ACC112 (cell line): ENCODE data around the gene PLOD1.
A peak's percentile ranks its signal among the peaks of the same experiment; 100 is the strongest.
"Not testable (repeated sequence)": the region's sequence is repeated elsewhere in the genome, so short reads cannot be mapped to it uniquely, and the experiment has no call there.

Experiments
- H2AFZ ChIP-seq: fragments of 200-600 bp; sonication (generic); one replicate; pipeline ENCODE4 v1.6.0; 2017; ENCODE audit warnings: antibody characterized with exemption, low read length; ENCODE audit not compliant: unreplicated experiment
- H3K27ac ChIP-seq: fragments of 200-600 bp; sonication (generic); 2 replicates; pipeline ENCODE4 v1.5.1; 2014; ENCODE audit warnings: low read depth, mild to moderate bottlenecking, antibody characterized with exemption, low read length, moderate library complexity
- H3K27me3 ChIP-seq: fragments of 200-600 bp; sonication (generic); 2 replicates; pipeline ENCODE4 v1.6.1; 2014; ENCODE audit warnings: mild to moderate bottlenecking, antibody characterized with exemption, low read length, moderate library complexity, mixed read lengths; ENCODE audit not compliant: insufficient read depth
- H3K36me3 ChIP-seq: fragments of 200-600 bp; sonication (generic); 2 replicates; pipeline ENCODE4 v1.6.1; 2016; ENCODE audit warnings: mild to moderate bottlenecking, antibody characterized with exemption, low read length, moderate library complexity, mixed read lengths; ENCODE audit not compliant: insufficient read depth
- H3K4me1 ChIP-seq: fragments of 200-600 bp; sonication (generic); one replicate; pipeline ENCODE4 v1.6.1; 2016; ENCODE audit warnings: low read length, mixed read lengths; ENCODE audit not compliant: insufficient read depth, unreplicated experiment, control insufficient read depth
- H3K4me3 ChIP-seq: fragments of 200-600 bp; sonication (generic); 2 replicates; pipeline ENCODE4 v1.5.1; 2014; ENCODE audit warnings: mild to moderate bottlenecking, low read depth, low read length
- H3K79me2 ChIP-seq: fragments of 200-600 bp; sonication (generic); one replicate; pipeline ENCODE4 v1.6.0; 2016; ENCODE audit warnings: low read length; ENCODE audit not compliant: control insufficient read depth, unreplicated experiment, insufficient read depth

Gene PLOD1

DNA sequence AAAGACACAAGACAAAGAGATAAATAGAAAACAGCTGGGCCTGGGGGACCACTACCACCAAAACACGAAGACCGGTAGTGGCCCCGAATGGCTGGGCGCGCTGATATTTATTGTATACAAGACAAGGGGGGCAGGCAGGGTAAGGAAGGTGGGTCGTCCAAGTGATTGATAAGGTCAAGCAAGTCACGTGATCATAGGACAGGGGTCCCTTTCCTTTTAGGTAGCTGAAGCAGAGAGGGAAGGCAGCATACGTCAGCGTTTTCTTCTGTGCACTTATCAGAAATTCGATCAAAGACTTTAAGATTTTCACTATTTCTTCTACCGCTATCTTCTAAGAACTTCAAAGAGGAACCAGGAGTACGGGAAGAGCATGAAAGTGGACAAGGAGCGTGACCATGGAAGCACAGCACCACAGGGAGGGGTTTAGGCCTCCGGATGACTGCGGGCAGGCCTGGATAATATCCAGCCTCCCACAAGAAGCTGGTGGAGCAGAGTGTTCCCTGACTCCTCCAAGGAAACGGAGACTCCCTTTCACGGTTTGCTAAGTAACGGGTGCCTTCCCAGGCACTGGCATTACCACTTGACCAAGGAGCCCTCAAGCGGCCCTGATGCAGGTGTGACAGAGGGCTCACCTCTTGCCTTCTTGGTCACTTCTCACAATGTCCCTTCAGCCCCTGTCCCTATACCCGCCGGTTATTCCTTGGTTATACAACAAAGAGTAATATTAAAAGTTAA is 21.9 kb upstream of the PLOD1 start:
- H3K4me1 ChIP-seq, H2AFZ ChIP-seq, H3K4me3 ChIP-seq, H3K27ac ChIP-seq, H3K79me2 ChIP-seq, H3K36me3 ChIP-seq, H3K27me3 ChIP-seq: not testable (repeated sequence)

DNA sequence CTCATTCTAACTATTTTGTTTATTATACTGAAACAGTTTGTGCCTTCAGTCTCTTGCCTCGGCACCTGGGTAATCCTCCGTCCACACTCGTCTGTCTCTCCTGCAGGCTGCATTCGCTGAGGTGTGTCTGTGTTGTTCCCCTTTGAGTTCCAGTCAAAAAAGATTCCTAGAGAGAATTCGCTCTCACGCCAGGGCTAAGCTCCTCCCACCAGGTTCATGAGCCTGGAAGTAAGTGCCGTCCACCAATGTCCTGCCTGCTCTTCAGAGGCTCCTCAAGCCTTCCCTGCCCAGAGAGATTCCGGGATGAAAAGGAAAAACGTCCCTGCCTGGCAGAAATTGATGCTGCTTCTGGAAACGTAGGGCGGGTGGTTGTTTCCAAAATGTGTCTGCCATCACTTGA is 21.2 kb upstream of the PLOD1 start:
- H3K27me3 ChIP-seq, result no peaks in the 10 kb centered on the region
- peaks cover 3% of the 10 kb centered on the region; the same call in 1 of the 2 replicates for H3K36me3 ChIP-seq
- H3K79me2 ChIP-seq, result peaks cover 2% of the 10 kb centered on the region
- no peak overlapping the region for H3K4me3 ChIP-seq
- H2AFZ ChIP-seq, result no peak overlapping the region
- H3K27ac ChIP-seq, result no peak overlapping the region
- no peaks in the 10 kb centered on the region for H3K4me1 ChIP-seq

DNA sequence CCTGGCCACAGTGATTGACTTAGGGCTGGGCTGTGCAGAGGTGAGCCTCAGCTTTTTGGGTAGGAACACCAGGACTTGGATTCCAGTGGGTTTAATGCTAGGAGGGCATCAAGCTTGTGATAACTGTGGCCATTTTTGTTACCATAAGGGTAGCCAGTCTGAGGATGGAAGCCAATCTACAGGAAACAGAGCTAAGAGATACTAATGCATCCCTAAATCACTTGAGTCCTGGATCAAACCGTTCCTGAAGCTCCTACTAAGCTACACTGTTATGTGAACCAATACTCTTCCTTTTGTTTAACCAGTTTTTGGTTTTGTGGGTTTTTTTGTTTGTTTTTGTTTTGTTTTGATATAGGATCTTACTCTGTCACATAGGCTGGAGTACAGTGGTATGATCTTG is 20.5 kb upstream of the PLOD1 start:
- Histone ChIP-seq H3K79me2 (peaks cover 2% of the 10 kb centered on the region), H3K36me3 (peaks cover 3% of the 10 kb centered on the region; the same call in 1 of the 2 replicates), H3K27me3 (no peaks in the 10 kb centered on the region), H3K4me3 (no peak overlapping the region), H2AFZ (no peak overlapping the region), H3K4me1 (peaks cover 6% of the 10 kb centered on the region), H3K27ac (no peak overlapping the region)

DNA sequence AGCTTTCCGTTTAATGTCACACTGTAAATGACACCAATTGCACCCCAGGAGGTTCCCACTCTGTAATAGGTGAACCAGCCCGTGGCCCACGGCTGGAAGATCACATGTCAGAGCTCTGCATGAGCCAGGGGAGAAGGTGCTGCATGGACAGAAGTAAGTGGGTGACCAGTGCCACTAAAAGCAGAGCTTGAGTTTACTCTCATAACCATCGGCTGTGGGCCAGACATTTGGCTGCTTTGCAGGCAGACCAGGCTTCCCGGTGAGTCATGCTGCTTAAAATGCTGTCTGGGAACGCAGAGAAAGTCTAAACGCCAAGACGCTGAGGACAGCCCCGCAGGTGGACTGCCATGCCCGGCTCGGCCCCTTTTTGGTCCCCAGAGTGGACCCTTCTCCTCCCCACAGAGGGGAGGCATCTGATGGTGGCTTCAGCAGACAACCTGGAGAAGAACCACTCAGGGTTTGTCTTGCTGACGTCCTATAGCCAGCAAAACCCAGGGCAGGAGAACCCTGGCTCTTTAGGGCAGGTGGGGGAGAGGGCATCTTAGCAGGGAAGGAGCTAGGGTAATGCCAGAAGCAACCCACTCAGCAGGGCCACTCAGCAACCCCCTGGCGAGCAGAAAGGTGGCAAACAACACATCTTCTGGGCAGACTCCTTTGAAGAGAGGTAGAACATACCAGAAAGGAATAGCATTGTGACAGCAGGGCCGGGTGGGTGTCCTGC is 15.6 kb upstream of the PLOD1 start:
- H3K36me3 ChIP-seq, result peaks cover 7% of the 10 kb centered on the region; the same call in 1 of the 2 replicates
- H3K27me3 ChIP-seq, result no peaks in the 10 kb centered on the region
- H3K79me2 ChIP-seq, result peaks cover 22% of the 10 kb centered on the region
- H3K4me1 ChIP-seq, result peaks cover 21% of the 10 kb centered on the region
- no peak overlapping the region for H3K27ac ChIP-seq
- no peak overlapping the region for H3K4me3 ChIP-seq
- H2AFZ ChIP-seq, result no peak overlapping the region

DNA sequence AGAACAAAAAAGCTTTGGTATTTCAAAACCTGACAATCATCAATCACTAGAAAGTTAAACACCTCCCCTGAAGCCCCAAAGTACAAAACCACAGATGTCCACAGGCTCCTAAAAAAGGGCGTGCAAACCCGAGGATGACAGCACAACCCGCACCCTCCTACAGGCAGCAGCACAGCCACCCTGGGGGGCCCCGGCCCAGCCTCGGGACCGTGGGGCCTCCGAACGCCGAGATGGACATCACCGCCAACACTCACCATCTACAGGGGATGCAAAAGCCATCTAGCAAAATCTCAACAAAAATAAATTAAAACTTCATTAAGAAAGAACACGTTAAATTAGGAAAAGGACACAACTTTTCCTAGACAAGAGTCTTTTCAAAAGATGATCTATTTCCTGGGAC is 14.9 kb upstream of the PLOD1 start:
- Histone ChIP-seq H3K27me3 (no peaks in the 10 kb centered on the region), H3K4me3 (no peak overlapping the region), H3K79me2 (peaks cover 28% of the 10 kb centered on the region), H3K4me1 (peaks cover 28% of the 10 kb centered on the region), H3K36me3 (peaks cover 7% of the 10 kb centered on the region; the same call in 1 of the 2 replicates), H2AFZ (no peak overlapping the region), H3K27ac (no peak overlapping the region)

DNA sequence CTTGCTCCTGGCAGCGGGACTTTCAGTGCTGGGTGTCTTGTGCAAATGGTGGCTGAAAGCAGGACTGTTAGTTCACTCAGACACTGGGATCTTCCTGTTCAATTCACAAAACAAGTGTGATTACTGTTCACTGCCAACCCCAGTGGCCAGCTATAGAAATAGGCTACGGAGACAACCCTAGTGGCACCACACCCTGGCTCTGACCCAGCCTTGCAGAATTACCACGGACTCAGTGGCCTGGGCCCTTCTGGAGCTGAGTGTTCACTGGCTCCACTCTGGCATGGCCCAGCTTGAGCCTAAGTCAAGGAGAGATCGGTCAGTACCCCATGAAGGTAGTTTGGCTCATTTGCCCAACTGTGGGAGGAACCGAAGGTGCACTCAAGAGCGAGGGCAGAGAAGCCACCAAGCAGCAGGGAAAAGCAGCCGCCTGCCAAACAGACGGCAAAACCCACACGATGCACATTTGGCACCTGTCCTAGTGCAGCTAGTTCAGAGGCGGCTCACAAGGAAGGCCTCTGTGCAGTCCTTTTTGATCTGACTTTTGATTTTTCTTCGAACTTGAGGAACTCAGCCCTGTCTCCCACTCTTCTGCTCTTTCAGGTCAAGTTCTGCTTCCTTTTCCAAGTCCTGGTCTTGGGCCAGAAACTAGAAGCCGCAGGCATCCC is 14.1 kb upstream of the PLOD1 start:
- Histone ChIP-seq H3K79me2 (peaks cover 36% of the 10 kb centered on the region), H3K4me1 (peaks cover 32% of the 10 kb centered on the region), H2AFZ (no peak overlapping the region), H3K36me3 (peaks cover 7% of the 10 kb centered on the region; the same call in 1 of the 2 replicates), H3K27ac (no peak overlapping the region), H3K4me3 (no peak overlapping the region), H3K27me3 (no peaks in the 10 kb centered on the region)

DNA sequence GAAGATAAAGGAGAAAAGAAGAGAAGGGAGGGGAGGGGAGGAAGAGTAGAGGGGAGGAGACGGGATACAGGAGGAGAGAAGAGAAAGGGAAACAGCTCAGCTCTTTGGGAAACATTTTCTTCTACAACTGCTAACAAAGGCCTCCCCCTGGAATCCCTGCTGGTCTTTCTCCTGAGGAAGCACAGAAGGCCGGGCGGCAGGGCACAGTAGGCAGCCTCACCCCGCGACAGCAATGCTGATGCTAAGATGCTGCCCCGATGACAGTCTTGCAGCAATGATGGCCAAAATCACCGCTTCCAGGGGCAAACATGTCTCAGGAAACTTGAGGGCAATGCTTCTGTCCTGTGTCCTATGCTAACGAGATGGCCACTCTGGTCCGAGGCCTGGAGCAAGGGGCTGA is 13.5 kb upstream of the PLOD1 start:
- peaks cover 7% of the 10 kb centered on the region; the same call in 1 of the 2 replicates for H3K36me3 ChIP-seq
- H3K27me3 ChIP-seq, result no peaks in the 10 kb centered on the region
- H3K4me3 ChIP-seq, result no peak overlapping the region
- H2AFZ ChIP-seq, result no peak overlapping the region
- peaks cover 32% of the 10 kb centered on the region for H3K4me1 ChIP-seq
- H3K79me2 ChIP-seq, result peaks cover 37% of the 10 kb centered on the region
- H3K27ac ChIP-seq, result no peak overlapping the region

DNA sequence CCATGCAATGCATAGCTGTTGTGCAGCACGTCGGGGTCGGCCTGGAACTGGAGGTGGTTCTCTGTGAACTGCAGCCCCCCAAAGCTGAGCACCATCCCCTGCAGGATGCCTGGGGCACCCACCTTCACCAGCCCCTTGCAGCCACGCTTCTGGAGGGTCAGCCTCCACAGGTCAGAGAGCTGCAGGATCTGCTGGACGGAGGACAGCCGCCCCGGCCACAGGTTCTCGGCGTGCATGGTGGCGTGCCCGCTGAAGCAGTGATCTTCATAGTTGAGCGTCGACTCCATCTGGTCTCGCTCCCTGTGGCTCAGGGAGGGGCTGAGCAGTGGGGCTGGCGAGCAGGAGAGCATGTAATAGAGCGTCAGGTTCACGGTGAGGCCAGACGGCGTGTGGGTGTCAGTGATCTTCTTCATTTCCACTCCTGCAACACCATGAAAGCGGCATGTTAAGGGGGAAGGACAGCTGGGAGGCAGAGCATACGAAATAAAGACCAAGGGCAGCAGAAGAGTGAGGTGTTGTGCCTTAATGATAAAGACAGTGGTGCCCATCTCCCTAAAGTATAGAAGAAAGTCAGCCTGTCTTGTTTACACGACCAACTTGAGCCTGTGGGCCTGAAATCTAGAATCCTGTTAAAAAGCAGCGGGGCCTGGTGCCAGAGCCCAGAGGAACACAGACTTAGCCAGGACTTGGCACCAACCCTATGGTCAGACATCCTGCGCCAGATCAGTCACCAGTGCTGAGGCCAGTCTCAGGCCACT is 11.3 kb upstream of the PLOD1 start:
- no peak overlapping the region for H3K27ac ChIP-seq
- H3K27me3 ChIP-seq, result no peaks in the 10 kb centered on the region
- peaks cover 35% of the 10 kb centered on the region for H3K79me2 ChIP-seq
- no peak overlapping the region for H2AFZ ChIP-seq
- H3K4me1 ChIP-seq, result peaks cover 32% of the 10 kb centered on the region
- H3K36me3 ChIP-seq, result peaks cover 4% of the 10 kb centered on the region; the same call in 1 of the 2 replicates
- H3K4me3 ChIP-seq, result peak overlapping the region; percentile 70; the same call in 1 of the 2 replicates

DNA sequence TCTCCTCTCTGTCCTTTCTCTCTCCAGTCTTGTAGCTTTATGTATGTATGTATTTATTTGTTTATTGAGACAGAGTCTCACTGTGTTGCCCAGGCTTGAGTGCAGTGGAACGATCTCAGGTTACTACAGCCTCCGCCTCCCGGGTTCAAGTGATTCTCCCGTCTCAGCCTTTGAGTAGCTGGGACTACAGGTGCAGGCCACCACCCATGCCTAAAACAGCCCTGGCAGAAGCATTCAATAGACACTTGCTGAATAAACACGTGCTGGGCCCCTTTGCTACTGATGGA is 10.7 kb upstream of the PLOD1 start:
- peaks cover 28% of the 10 kb centered on the region for H3K4me1 ChIP-seq
- no peaks in the 10 kb centered on the region for H3K27me3 ChIP-seq
- H3K27ac ChIP-seq, result no peak overlapping the region
- peaks cover 35% of the 10 kb centered on the region for H3K79me2 ChIP-seq
- no peak overlapping the region for H2AFZ ChIP-seq
- H3K4me3 ChIP-seq, result peak overlapping the region; percentile 70
- H3K36me3 ChIP-seq, result peaks cover 4% of the 10 kb centered on the region; the same call in 1 of the 2 replicates
